Activated T-helper 17 cell treated with anti-CD3 and anti-CD28 coated beads, Interleukin-2, amount 50 U/mL, for 72 hours (primary cell): ENCODE data around the gene ARID4B. TPM values are rescaled to one million over a fixed set of nuclear protein-coding genes. Genes with fewer than 3 reads are reported as not detected.
"Not testable (repeated sequence)": the region's sequence is repeated elsewhere in the genome, so short reads cannot be mapped to it uniquely, and the experiment has no call there.

Experiments
- ATAC-seq: fragments of 150-1000 bp; cut with Tn5 transposase; replicated peaks from 2 replicates; pipeline ENCODE4 v1.10.0; 2021; ENCODE audit warnings: mild to moderate bottlenecking, moderate library complexity
- H3K27ac Mint-ChIP-seq: one replicate; pipeline ENCODE4 v1.8.0; 2022; ENCODE audit warnings: mixed read lengths
- H3K27me3 Mint-ChIP-seq: one replicate; pipeline ENCODE4 v1.8.0; 2022; ENCODE audit warnings: mixed read lengths
- H3K36me3 Mint-ChIP-seq: one replicate; pipeline ENCODE4 v1.8.0; 2022; ENCODE audit warnings: low read depth, mild to moderate bottlenecking, mixed read lengths
- H3K4me1 Mint-ChIP-seq: one replicate; pipeline ENCODE4 v1.8.0; 2022; ENCODE audit warnings: mixed read lengths
- H3K4me3 Mint-ChIP-seq: one replicate; pipeline ENCODE4 v1.8.0; 2022; ENCODE audit warnings: mild to moderate bottlenecking, mixed read lengths
- H3K9me3 Mint-ChIP-seq: one replicate; pipeline ENCODE4 v1.8.0; 2022; ENCODE audit warnings: mixed read lengths
- total RNA-seq, 2 donors: library from RNA; stranded (reverse); gene quantifications; one replicate each; pipeline ENCODE4 v1.2.3, GENCODE V29; 2022

ARID4B gene
- total RNA-seq, 2 donors from 2014 or later, result 42.2 to 61.2 TPM

DNA sequence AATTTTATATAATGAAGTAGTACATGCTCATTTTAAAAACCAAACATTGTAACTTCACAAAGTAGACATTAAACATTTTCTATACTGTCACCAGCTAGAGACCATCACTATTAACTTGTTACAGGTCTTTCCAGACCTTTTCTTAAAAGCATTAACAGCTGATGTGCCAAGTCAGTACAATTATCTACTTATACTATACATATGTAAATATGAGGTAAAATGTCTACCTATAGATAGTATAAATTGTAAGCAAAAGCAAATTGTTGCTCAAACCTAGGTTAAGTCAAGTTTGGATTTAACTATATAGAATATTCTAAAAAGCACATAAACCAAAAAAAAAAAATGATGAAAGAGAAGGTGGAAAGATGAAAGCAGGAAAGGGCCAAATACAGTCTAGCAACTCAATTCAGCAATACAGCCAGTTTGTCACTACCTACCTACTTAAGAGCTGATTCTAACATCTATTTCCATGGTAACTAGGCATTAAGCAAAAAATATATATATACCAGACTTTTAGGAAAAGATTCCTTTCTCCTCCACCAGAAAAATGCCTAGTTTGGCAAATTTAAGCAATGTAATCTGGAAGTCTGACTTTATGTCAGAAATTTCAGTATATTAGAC, 34.5 kb downstream of the ARID4B start:
- Mint-ChIP-seq H3K4me3 (no peak overlapping the region), H3K36me3 (peaks cover 5% of the 10 kb centered on the region), H3K27ac (no peak overlapping the region), H3K27me3 (no peaks in the 10 kb centered on the region), H3K9me3 (no peaks in the 10 kb centered on the region), H3K4me1 (peaks cover 34% of the 10 kb centered on the region)
- ATAC-seq, result no peak

DNA sequence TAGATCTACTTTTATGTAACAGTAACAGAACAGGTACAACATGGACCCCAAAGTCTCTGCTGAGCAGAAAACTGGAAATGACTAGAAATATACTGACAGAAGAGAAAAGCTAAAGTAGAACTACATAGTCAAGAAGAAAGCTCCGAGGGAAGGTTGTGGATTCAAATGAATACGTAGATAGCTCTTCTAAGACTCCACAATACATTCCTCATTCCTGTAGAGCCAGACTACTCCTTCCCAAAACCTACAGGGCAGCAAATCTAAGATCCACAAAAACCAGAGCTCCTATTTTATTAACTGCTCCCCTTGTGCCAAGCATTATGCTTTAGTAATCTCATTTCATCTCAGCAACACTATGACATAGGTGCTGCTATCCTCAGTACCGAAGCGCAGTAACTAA, 35.2 kb downstream of the ARID4B start:
- no peak overlapping the region for H3K4me3 Mint-ChIP-seq
- H3K36me3 Mint-ChIP-seq, result peaks cover 3% of the 10 kb centered on the region
- no peak overlapping the region for H3K27ac Mint-ChIP-seq
- H3K27me3 Mint-ChIP-seq, result no peaks in the 10 kb centered on the region
- no peaks in the 10 kb centered on the region for H3K9me3 Mint-ChIP-seq
- ATAC-seq, result no peak
- H3K4me1 Mint-ChIP-seq, result peaks cover 31% of the 10 kb centered on the region

DNA sequence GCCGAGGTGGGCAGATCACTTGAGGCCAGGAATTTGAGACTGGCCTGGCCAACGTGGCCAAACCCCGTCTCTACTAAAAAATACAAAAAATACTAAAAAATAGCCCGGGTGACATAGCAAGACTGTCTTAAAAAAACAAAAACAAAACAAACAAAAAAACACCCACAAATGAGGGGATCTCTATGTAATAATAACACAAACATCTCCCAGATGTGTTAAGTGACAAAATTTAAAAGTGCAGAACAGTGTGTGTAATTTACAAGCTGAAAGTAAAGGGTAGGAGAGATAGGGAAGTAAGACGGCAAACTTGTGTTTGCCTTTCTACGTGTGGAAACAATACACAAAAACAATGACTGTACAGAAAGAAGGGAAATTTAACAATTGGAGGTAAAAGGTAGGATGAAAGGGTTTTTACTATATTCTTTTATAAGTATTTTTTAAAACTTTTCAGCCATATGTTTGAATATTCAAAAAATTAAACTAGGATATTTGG, 36.3 kb downstream of the ARID4B start:
- Mint-ChIP-seq H3K27ac (peak overlapping the region; percentile 11), H3K4me3 (no peak overlapping the region), H3K9me3 (no peaks in the 10 kb centered on the region), H3K4me1 (peaks cover 29% of the 10 kb centered on the region), H3K36me3 (no peaks in the 10 kb centered on the region), H3K27me3 (no peaks in the 10 kb centered on the region)
- no peak for ATAC-seq

DNA sequence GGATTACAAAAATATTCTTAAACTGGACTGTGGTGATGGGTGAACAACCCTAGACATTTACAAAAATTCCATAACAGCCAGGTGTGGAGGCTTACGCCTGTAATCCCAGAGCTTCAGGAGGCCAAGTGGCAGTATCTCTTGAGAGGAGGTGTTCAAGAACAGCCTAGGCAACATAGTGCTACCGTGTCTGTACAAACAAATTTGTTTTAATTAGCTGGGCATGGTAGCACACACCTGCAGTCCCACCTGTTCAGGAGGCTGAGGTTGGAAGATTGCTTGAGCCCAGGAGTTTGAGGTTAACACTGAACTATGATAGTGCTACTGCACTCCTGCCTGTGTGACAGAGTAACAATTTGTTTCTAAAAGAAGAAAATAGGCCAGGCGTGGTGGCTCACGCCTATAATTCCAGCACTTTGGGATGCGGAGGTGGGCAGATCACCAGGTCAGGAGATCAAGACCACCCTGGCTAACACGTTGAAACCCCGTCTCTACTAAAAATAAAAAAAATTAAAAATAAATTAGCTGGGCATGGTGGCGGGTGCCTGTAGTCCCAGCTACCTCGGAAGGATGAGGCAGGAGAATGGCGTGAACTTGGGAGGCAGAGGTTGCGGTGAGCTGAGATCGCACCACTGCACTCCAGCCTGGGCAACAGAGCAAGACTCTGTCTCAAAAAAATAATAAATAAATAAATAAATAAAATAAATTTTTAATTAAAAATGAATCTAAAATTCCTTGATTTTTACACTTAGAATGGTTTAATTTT, 37.1 kb downstream of the ARID4B start:
- Mint-ChIP-seq H3K9me3 (no peaks in the 10 kb centered on the region), H3K4me3 (no peak overlapping the region), H3K36me3 (no peaks in the 10 kb centered on the region), H3K27ac (no peak overlapping the region), H3K4me1 (peaks cover 33% of the 10 kb centered on the region), H3K27me3 (no peaks in the 10 kb centered on the region)
- no peak for ATAC-seq

DNA sequence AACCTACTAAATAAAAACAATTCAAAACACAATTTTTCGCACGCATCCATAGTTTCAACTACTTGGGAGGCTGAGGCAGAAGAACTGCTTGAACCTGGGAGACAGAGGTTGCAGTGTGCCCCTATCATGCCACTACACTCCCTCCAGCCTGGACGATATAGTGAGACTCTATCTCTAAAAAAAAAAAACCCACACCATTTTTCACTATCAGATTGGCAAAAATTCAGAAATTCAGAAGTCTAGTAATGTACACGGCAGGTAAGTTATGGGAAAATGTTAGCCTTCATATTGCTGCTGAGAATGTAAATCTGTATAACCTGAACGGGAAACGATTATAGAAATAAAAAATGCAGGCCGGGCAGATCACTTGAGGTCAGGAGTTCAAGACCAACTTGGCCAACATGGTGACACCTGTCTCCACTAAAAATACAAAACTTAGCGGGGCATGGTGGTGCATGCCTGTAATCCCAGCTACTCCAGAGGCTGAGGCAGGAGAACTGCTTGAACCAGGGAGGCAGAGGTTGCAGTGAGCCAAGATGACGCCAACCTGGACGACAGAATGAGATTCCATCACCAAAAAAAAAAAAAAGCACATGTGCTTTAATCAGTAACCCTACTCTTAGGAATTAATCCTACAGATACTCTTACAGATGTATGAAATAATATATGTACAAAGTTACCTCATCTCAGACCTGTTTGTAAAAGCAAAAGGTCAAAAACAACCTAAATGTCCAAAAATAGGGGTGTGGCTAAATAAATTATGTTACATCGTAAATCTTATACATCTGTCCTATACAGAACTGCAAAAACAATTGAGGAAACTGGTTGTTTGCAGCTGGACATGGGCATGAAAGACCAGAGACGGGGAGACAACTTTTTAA, 37.9 kb downstream of the ARID4B start:
- Mint-ChIP-seq H3K27ac (no peak overlapping the region), H3K4me3 (no peak overlapping the region), H3K27me3 (no peaks in the 10 kb centered on the region), H3K36me3 (no peaks in the 10 kb centered on the region), H3K9me3 (no peaks in the 10 kb centered on the region), H3K4me1 (peaks cover 30% of the 10 kb centered on the region)
- ATAC-seq, result no peak

DNA sequence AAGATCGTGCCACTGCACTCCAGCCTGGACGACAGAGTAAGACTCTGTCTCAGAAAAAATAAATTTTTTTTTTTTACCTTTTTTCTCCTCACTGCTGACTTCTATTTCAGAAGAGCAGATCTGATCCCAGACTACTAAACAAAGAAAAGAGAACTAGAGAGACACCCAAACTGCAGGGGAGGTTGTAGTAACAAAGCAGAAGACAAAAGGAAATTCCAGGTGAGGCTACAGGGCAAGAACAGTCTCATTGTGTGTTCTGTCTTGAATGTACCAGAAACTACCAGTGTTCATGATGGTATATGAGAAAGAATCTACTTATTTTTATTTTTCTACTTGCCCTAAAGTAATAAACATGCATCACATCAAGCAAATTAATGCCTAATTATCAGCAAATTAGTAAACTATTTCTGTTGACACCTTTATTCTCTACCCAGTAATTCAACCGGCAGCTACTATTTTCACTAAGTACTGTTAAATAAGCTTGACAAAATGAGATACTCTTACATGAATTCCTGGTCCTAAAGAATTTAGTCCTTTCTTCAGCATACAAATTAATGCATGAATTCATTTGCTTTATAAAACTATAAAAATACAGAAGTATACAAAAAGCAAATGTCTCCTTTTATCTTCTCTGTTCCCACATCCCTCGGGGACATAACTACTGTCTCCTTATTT, 40.6 kb downstream of the ARID4B start:
- peak overlapping the region; percentile 10 for H3K4me3 Mint-ChIP-seq
- peaks cover 24% of the 10 kb centered on the region for H3K4me1 Mint-ChIP-seq
- H3K27ac Mint-ChIP-seq, result no peak overlapping the region
- H3K27me3 Mint-ChIP-seq, result no peaks in the 10 kb centered on the region
- H3K9me3 Mint-ChIP-seq, result no peaks in the 10 kb centered on the region
- ATAC-seq, result no peak
- no peaks in the 10 kb centered on the region for H3K36me3 Mint-ChIP-seq

DNA sequence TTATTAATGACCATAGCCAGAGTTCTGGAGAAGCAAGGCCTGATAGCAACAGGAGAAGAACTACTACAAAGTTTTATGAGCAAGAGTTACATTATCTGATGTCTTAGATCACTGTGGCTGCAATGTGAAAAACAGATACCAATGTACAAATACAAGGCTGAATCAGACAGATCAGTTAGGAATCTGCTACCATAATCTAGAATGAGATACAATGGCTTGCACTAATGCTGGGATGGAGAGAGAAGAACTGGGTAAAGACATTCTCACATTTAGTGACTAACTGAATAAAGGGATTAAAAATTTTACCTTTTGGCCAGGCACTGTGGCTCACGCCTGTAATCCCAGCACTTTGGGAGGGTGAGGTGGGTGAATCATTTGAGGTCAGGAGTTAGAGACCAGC, 41.3 kb downstream of the ARID4B start:
- H3K4me3 Mint-ChIP-seq, result peak overlapping the region; percentile 10
- peaks cover 22% of the 10 kb centered on the region for H3K4me1 Mint-ChIP-seq
- no peaks in the 10 kb centered on the region for H3K27me3 Mint-ChIP-seq
- no peaks in the 10 kb centered on the region for H3K36me3 Mint-ChIP-seq
- no peak overlapping the region for H3K27ac Mint-ChIP-seq
- ATAC-seq, result peak; percentile 85
- no peaks in the 10 kb centered on the region for H3K9me3 Mint-ChIP-seq

DNA sequence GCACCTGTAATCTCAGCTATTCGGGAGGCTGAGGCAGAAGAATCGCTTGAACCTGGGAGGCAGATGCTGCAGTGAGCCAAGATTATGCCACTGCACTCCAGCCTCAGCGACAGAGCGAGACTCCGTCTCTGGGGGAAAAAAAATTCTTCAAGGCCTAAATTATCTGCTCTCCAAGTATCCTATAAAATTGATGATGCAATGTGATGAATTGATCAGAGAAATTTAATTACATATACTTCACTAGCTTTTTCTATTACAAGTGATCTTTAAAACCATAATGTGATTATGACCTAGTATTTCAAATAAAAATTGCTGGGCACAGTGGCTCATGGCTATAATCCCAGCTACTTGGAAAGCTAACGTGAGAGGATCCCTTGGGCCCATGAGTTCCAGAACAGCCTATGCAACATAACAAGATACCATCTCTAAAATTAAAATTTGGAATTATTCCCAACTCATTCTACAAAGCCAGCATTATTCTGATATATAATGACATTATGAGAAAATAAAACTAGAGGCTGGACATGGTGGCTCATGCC, 43.7 kb downstream of the ARID4B start:
- Mint-ChIP-seq H3K27ac (no peak overlapping the region), H3K36me3 (no peaks in the 10 kb centered on the region), H3K9me3 (no peaks in the 10 kb centered on the region), H3K4me1 (peaks cover 27% of the 10 kb centered on the region), H3K27me3 (no peaks in the 10 kb centered on the region), H3K4me3 (no peak overlapping the region)
- ATAC-seq, result no peak

DNA sequence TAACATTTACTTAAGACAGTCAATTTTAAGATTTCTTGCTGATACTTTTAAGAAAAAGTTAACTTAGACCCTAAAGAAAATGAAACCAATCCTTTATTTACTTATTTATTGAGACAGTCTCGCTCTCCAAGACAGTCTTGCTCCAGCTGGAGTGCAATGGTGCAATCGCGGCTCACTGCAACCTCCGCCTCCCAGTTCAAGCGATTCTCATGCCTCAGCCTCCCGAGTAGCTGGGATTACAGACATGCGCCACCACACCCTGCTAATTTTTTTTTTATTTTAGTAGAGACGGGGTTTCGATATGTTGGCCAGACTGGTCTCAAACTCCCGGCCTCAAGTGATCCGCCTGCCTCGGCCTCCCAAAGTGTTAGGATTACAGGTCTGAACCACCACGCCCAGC, 44.3 kb downstream of the ARID4B start:
- not testable (repeated sequence) for ATAC-seq, H3K4me3 Mint-ChIP-seq, H3K9me3 Mint-ChIP-seq, H3K36me3 Mint-ChIP-seq, H3K27me3 Mint-ChIP-seq, H3K27ac Mint-ChIP-seq
- peaks cover 26% of the 10 kb centered on the region for H3K4me1 Mint-ChIP-seq

DNA sequence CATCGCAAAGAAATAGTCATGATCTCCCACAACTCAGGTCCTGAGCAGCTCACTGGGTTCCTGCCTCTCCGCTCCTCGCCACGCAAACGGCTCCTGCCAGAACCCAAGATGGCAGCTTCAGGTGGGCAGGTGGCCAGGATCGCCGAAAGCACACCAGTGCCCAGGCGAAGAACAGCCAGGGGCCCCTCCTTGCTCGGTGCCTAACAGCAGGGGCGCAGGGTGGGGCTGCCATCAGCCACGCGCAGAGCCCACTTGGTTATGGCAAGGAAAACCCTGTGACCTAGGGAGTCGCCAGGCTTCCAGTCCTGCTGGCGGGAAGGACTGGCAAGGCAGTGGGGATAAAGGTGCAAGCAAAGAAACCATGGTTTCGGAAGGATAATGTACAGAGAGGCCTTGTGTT, 47.5 kb downstream of the ARID4B start:
- H3K27ac Mint-ChIP-seq, result no peak overlapping the region

DNA sequence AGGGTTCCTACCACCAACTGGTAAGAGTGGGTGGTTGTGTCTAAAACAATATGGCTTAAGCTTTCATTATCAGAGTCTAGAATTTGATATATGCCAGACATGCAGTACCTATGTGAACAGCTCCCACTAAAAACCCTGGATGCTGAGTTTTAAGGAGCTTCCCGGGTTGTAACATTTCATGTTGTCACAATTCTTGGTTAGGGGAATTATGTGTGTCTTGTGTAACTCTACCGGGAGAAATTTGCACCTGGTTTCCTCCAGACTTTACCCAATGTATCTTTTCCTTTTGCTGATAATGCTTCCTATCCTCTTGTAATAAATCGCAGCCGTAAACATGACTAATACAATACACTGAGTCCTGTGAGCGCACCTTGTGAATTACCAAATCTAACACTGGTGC, 48.3 kb downstream of the ARID4B start:
- Mint-ChIP-seq H3K4me1 (peaks cover 31% of the 10 kb centered on the region), H3K27me3 (no peaks in the 10 kb centered on the region), H3K27ac (no peak overlapping the region), H3K4me3 (no peak overlapping the region), H3K9me3 (no peaks in the 10 kb centered on the region), H3K36me3 (no peaks in the 10 kb centered on the region)
- no peak for ATAC-seq

More for the DNA sequence above, 47.5 kb downstream of the ARID4B start:
- no peak overlapping the region for H3K4me3 Mint-ChIP-seq
- no peak for ATAC-seq
- no peaks in the 10 kb centered on the region for H3K36me3 Mint-ChIP-seq
- H3K9me3 Mint-ChIP-seq, result no peaks in the 10 kb centered on the region
- no peaks in the 10 kb centered on the region for H3K27me3 Mint-ChIP-seq
- peaks cover 25% of the 10 kb centered on the region for H3K4me1 Mint-ChIP-seq

DNA sequence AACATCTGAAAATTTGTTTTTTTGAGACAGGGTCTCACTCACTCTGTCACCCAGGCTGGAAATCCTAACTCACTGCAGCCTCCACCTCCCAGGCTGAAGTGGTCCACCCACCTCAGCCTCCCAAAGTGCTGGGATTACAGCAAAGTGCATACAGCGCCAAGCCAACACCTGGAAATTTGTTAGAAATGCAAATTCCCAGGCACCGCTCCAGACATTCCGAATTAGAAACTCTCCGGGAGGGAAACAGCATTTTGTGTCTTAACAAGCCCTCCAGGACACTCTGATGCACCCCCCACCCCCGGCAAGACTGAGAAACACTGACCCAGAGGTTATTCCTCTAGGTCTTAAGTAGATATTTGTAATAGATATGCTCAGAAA, 49.1 kb downstream of the ARID4B start:
- ATAC-seq, result no peak
- no peaks in the 10 kb centered on the region for H3K9me3 Mint-ChIP-seq
- no peaks in the 10 kb centered on the region for H3K27me3 Mint-ChIP-seq
- peaks cover 31% of the 10 kb centered on the region for H3K4me1 Mint-ChIP-seq
- H3K27ac Mint-ChIP-seq, result no peak overlapping the region
- H3K36me3 Mint-ChIP-seq, result no peaks in the 10 kb centered on the region
- no peak overlapping the region for H3K4me3 Mint-ChIP-seq

DNA sequence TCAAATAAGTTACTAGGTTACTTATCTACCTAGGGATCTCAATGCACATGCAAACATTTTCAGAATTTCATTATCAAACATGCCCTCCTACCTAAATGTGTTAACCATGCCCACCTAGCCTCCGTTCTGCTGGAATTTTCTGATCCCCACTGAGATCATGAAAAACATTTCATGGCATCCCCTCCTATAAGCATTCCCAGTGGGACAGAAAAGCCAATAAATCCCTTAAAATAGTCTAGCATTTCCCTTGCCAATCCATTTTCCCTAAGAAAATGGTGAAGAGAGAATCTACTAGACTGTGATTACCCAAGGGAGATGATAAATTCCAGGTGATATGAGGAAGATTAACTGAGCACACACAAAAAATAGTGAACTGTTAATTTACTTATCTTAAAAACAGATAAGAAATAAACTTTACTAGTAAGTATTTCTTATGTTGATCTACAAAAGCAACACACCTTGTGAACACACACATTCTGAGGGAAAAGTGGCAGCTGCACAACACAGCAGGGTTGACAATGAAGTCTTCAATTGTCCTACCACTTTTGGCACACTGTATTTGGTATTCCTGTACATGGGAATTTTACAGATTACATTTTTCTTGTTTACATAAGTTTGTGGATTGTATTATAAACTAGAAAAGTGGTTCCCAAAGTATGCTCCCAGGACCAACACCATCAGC, 49.6 kb downstream of the ARID4B start:
- Mint-ChIP-seq H3K27me3 (no peaks in the 10 kb centered on the region), H3K4me1 (peaks cover 31% of the 10 kb centered on the region), H3K36me3 (no peaks in the 10 kb centered on the region), H3K27ac (peak overlapping the region; percentile 5), H3K4me3 (peak overlapping the region; percentile 9), H3K9me3 (no peaks in the 10 kb centered on the region)
- ATAC-seq, result no peak
